Measurements from ENCODE around the gene PARP11.

GRCh38 chr12:3768911-3769447, 104.2 kb downstream of the PARP11 start:
- TF ChIP-seq CTCF (IDR thresholded peaks at IDR 0.05; ENCODE audit: low read length) (no peak), EZH2 (IDR thresholded peaks at IDR 0.05; ENCODE audit: borderline replicate concordance, low read length) (no peak)
